Fibroblast of pulmonary artery (primary cell): ENCODE results near the gene ZNRF3.

ENCODE experiments used
- DNase-seq: peaks from one replicate; pipeline ENCODE4 v3.0.0-alpha.2; 2010; ENCODE audit warnings: low read depth
- H3K4me3 ChIP-seq: replicated peaks from 2 replicates; pipeline ENCODE4 v1.5.1; 2011; ENCODE audit warnings: low read depth, mild to moderate bottlenecking, control low read depth, low read length, moderate library complexity
- CTCF ChIP-seq: IDR thresholded peaks from 2 replicates; pipeline ENCODE4 v1.5.1; 2011; ENCODE audit warnings: mild to moderate bottlenecking, control low read depth, low read length, inconsistent platforms; ENCODE audit errors: missing control alignments

Gene ZNRF3

GRCh38 chr22:29060931-29061330, 177.6 kb downstream of the ZNRF3 start:
- H3K4me3 ChIP-seq: no peak overlapping the region
- no peak for TF ChIP-seq CTCF
- DNase-seq: no peak

- TF ChIP-seq CTCF: no peak
- H3K4me3 ChIP-seq: no peak within 1 kb of the TSS
- no peak for DNase-seq
Measured at GRCh38 chr22:29061773-29062172, 178.4 kb downstream of the ZNRF3 start, which contains the start of gene C22orf31. Gene C22orf31, minus strand, starts transcription at chr22:29061831. Its CDS starts 39 bp downstream, at chr22:29061792.

GRCh38 chr22:29062286-29062821, 179.0 kb downstream of the ZNRF3 start:
- TF ChIP-seq CTCF: no peak
- peak; percentile 35 for DNase-seq
- H3K4me3 ChIP-seq: no peak overlapping the region

- no peak for DNase-seq
- TF ChIP-seq CTCF: no peak
- no peak overlapping the region for H3K4me3 ChIP-seq
Measured at GRCh38 chr22:29065468-29066190, 182.3 kb downstream of the ZNRF3 start.

- no peak overlapping the region for H3K4me3 ChIP-seq
- no peak for DNase-seq
- no peak for TF ChIP-seq CTCF
Measured at GRCh38 chr22:29069463-29069862, 186.1 kb downstream of the ZNRF3 start.

GRCh38 chr22:29070490-29070889, 187.1 kb downstream of the ZNRF3 start:
- no peak for TF ChIP-seq CTCF
- no peak overlapping the region for H3K4me3 ChIP-seq
- no peak for DNase-seq
